ENCODE measurements around the gene CNKSR3.
A peak's percentile ranks its signal among the peaks of the same experiment; 100 is the strongest.

CNKSR3 gene

DNA sequence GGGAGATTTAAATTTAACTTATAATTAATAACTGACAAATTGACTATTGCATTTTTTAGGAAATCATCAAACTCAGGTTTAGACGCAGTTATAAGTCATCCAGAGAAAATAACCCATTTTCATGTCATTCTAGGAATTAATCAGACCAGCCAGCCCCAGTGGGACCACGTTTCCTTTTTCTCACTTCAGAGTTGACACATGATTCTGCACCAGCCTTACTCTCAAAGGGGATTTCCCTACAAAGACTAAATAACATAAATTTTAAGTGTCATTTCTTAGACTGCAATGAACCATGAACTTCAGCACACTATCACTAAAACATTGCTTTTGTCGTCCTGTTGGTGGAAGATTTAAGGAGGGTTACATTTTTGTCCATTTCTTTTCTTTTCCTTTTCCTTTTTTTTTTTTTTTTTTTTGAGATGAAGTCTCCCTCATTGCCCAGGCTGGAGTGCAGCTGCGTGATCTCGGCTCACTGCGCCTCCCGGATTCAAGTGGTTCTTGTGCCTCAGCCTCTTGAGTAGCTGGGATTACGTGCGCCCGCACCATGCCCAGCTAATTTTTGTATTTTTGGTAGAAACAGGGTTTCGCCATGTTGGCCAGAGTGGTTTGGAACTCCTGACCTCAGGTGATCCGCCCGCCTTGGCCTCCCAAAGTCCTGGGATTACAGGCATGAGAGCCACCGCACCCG is 157.4 kb downstream of the CNKSR3 start:
- Histone ChIP-seq H3K36me3 (peaks cover 0 to 58% (median 27%) of the 10 kb centered on the region in 11 experiments; a peak in 15 of 22 replicates), H3K4me2 (peak overlapping the region; percentile 44 to 95 (median 78)), H3K9me3 (replicated peaks in 1 of 11) (peaks cover 0 to 60% (median 14%) of the 10 kb centered on the region in 11 experiments; a peak in 14 of 22 replicates), H4K20me1 (peaks cover 0 to 48% (median 14%) of the 10 kb centered on the region in 11 experiments; a peak in 11 of 22 replicates), H3K27ac (peak overlapping the region; percentile 89 to 99 (median 97)), H3K9ac (peak overlapping the region; percentile 63 to 95 (median 77)), H3K27me3 (no peaks in the 10 kb centered on the region), H3K4me1 (peaks cover 52 to 68% (median 61%) of the 10 kb centered on the region in 10 experiments), H3K4me3 (peak overlapping the region in 8 of 10 experiments; percentile 48 to 72 (median 62); a peak in 15 of 20 replicates)
- no peak for TF ChIP-seq Cebpa-rat (IDR thresholded peaks at IDR 0.05)

DNA sequence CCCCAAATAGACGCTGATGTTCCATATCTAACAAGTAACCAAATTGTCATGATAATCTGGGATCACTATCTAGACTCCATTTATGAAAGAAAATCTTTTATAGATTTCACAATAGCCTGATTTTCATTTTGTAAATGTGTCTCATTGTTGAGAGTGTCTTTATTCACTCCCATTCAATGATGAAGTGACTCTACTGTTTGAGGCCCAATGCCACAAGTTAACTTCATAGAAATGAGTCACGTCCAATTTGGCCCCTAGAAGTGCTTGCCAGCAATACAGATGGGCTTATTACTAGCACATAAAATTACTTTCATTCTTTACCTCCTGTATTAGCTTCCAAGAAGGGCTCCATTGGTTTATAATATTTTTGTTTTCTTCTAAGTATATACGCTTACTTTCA is 160.2 kb downstream of the CNKSR3 start:
- Histone ChIP-seq H3K27me3 (no peaks in the 10 kb centered on the region), H3K36me3 (peaks cover 0 to 82% (median 49%) of the 10 kb centered on the region in 11 experiments; a peak in 17 of 22 replicates), H3K9me3 (replicated peaks in 1 of 11) (peaks cover 13 to 72% (median 34%) of the 10 kb centered on the region in 11 experiments), H4K20me1 (peaks cover 0 to 75% (median 22%) of the 10 kb centered on the region in 11 experiments; a peak in 15 of 22 replicates), H3K9ac (no peak overlapping the region), H3K27ac (peak overlapping the region in 6 of 11 experiments; percentile 3 to 98 (median 64); a peak in 2 of 22 replicates), H3K4me2 (peak overlapping the region in 8 of 11 experiments; percentile 62 to 95 (median 85); a peak in 10 of 22 replicates), H3K4me1 (peaks cover 35 to 49% (median 41%) of the 10 kb centered on the region in 10 experiments), H3K4me3 (no peak overlapping the region)
- TF ChIP-seq Cebpa-rat (IDR thresholded peaks at IDR 0.05): no peak

DNA sequence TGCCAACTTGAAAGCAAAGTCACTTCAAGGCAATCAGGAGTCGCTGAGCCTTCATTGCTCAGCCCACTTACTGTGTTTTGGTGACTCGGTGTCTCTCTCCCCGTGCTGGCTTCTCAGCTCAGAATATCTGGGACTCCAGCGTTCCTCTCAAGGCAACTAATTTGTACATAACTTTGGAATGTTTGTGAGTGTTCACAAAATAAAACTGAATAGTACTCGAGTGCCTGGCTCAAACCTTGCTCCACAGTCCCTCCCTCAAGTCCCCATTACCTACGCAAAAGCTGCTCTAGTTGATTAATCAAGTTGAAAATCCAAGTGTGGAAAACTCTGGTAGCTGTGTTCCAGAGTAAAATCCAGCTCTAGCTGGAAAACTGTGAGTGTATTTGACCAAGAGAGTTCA is 162.5 kb downstream of the CNKSR3 start:
- Histone ChIP-seq H3K4me2 (no peak overlapping the region), H3K4me1 (peaks cover 17 to 47% (median 27%) of the 10 kb centered on the region in 10 experiments), H3K36me3 (peaks cover 0 to 97% (median 65%) of the 10 kb centered on the region in 11 experiments; a peak in 17 of 22 replicates), H3K4me3 (no peak overlapping the region; a peak in 1 of 20 replicates), H3K9me3 (replicated peaks in 1 of 11) (peaks cover 13 to 75% (median 31%) of the 10 kb centered on the region in 11 experiments), H3K9ac (no peak overlapping the region), H4K20me1 (peaks cover 0 to 96% (median 45%) of the 10 kb centered on the region in 11 experiments; a peak in 17 of 22 replicates), H3K27ac (no peak overlapping the region), H3K27me3 (no peaks in the 10 kb centered on the region)
- TF ChIP-seq Cebpa-rat (IDR thresholded peaks at IDR 0.05): no peak

DNA sequence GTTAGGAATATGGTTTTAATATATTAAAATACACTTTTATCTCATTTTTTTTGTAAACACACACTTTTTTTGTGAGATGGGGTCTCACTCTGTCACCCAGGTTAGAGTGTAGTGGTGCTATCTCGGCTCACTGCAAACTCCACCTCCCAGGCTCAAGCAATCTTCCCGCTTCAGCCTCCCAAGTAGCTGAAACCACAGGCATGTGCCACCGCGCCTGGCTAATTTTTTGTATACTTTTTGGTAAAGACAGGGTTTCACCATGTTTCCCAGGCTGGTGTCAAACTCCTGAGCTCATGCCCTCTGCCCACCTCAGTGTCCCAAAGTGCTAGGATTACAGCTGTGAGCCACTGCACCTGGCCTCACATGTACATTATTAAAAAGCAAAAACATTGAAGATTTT is 164.7 kb downstream of the CNKSR3 start:
- H3K27me3 ChIP-seq: no peaks in the 10 kb centered on the region
- H3K4me2 ChIP-seq: no peak overlapping the region
- peaks cover 0 to 98% (median 67%) of the 10 kb centered on the region in 11 experiments; a peak in 17 of 22 replicates for H4K20me1 ChIP-seq

DNA sequence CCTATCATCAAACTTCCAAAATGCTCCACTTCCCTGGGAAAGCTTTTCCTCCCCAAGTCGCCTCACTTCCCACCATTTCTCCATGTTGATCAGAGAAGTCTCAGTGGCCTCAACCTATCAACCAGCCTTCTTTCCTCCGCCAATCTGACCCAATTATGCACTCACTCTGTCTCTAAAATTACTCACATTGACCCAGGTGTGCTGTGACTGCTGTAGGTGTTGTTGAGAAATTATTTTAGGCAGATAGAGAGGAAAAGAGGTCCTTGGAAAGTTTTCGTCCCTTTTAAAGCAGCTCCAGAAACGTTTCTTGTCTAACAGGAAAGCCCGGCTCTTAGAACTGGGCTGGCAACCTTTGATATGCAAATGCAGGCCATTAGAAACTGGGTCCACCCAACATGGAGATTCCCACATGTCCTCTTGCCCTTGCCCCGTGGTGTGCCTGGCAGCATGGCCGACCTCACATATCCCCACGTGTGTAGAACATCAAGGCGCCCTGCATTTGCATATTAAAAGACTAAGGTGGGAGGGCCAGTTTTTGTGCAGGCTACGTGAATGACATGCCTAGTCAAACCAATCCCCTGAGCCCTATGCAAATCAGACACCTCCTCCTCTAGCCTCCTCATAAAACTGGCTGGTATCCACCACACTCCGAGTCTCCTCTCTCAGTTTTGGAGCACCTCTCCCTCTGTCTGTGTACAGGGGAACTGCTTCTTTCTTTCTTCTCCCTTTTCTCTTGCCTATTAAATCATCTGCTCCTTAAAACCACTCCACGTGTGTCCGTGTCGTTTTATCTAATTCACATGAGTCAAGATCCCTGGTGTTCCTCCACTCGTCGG is 166.8 kb downstream of the CNKSR3 start:
- Histone ChIP-seq H3K27me3 (no peaks in the 10 kb centered on the region), H3K4me2 (peak overlapping the region in 3 of 11 experiments; percentile 72 to 94 (median 79); a peak in 4 of 22 replicates), H3K9ac (no peak overlapping the region), H3K27ac (no peak overlapping the region; a peak in 1 of 22 replicates), H3K4me3 (no peak overlapping the region), H4K20me1 (peaks cover 0 to 99% (median 79%) of the 10 kb centered on the region in 11 experiments; a peak in 17 of 22 replicates), H3K36me3 (peaks cover 0 to 95% (median 67%) of the 10 kb centered on the region in 11 experiments; a peak in 17 of 22 replicates), H3K4me1 (peaks cover 0 to 50% (median 17%) of the 10 kb centered on the region in 10 experiments; a peak in 12 of 20 replicates), H3K9me3 (replicated peaks in 1 of 11) (peaks cover 13 to 46% (median 30%) of the 10 kb centered on the region in 11 experiments)
- TF ChIP-seq Cebpa-rat (IDR thresholded peaks at IDR 0.05): no peak

More for the DNA sequence above, 164.7 kb downstream of the CNKSR3 start:
- Histone ChIP-seq H3K9ac (no peak overlapping the region), H3K9me3 (replicated peaks in 1 of 11) (peaks cover 13 to 57% (median 31%) of the 10 kb centered on the region in 11 experiments), H3K4me3 (no peak overlapping the region), H3K27ac (no peak overlapping the region), H3K4me1 (peaks cover 1 to 47% (median 20%) of the 10 kb centered on the region in 10 experiments; a peak in 14 of 20 replicates), H3K36me3 (peaks cover 0 to 93% (median 57%) of the 10 kb centered on the region in 11 experiments; a peak in 17 of 22 replicates)
- TF ChIP-seq Cebpa-rat (IDR thresholded peaks at IDR 0.05): no peak

DNA sequence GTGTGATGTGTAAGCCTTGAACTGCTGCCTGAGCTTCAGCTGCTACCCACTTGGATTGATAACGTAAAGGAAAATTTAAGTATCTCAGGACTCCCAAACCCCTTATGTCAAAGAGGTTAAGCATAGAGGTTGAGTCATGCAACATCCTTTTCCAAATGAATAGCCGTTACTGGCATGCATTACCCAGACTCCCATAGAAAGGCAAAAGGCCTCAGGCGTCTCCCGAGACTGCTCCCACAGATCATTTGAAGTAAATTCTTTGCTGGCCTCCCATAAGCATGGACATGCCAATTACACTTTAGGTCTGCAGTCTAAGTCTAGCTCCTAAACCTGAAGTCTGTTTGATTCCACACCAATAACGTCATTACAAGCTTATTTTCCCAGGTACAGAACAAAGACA is 168.6 kb downstream of the CNKSR3 start:
- Histone ChIP-seq H3K36me3 (peaks cover 0 to 93% (median 51%) of the 10 kb centered on the region in 11 experiments; a peak in 17 of 22 replicates), H3K27me3 (no peaks in the 10 kb centered on the region), H3K4me3 (no peak overlapping the region), H4K20me1 (peaks cover 0 to 99% (median 83%) of the 10 kb centered on the region in 11 experiments; a peak in 17 of 22 replicates), H3K27ac (peak overlapping the region in 2 of 11 experiments; percentile 1 to 55; a peak in 3 of 22 replicates), H3K4me2 (peak overlapping the region in 6 of 11 experiments; percentile 6 to 94 (median 61); a peak in 10 of 22 replicates), H3K9ac (0 out of 22 replicates have a peak overlapping the region, but pooled peaks of 1 of the 11 experiments have one; percentile 0), H3K4me1 (peaks cover 0 to 62% (median 17%) of the 10 kb centered on the region in 10 experiments; a peak in 12 of 20 replicates), H3K9me3 (replicated peaks in 1 of 11) (peaks cover 10 to 35% (median 16%) of the 10 kb centered on the region in 11 experiments)
- TF ChIP-seq Cebpa-rat (IDR thresholded peaks at IDR 0.05): no peak

DNA sequence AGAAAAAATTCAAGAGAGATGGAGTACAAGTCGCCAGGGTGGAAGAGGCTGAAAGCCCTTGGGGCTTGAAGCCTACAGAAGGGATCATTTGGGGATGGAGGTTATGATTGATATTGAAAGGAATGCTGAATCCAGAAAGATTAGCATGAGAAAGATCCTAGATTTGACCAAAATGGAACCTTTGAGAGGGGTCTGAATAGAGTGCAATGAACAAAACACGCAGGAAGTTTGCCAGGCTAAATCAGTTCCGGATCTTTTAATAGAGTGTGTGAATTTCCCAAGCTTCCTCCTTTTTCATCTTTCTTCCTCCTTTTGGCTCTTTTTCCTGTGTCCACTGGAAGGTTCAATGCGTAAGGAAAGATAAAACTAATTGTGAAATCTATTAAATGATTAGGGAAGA is 169.1 kb downstream of the CNKSR3 start:
- no peak for TF ChIP-seq Cebpa-rat (IDR thresholded peaks at IDR 0.05)
- peak overlapping the region in 4 of 11 experiments; percentile 1 to 55 (median 36); a peak in 3 of 22 replicates for H3K27ac ChIP-seq

More for the DNA sequence above, 169.1 kb downstream of the CNKSR3 start:
- H4K20me1 ChIP-seq: peaks cover 0 to 100% (median 89%) of the 10 kb centered on the region in 11 experiments; a peak in 17 of 22 replicates
- peak overlapping the region in 6 of 11 experiments; percentile 6 to 94 (median 61); a peak in 11 of 22 replicates for H3K4me2 ChIP-seq
- H3K36me3 ChIP-seq: peaks cover 0 to 93% (median 51%) of the 10 kb centered on the region in 11 experiments; a peak in 16 of 22 replicates
- peaks cover 0 to 67% (median 17%) of the 10 kb centered on the region in 10 experiments; a peak in 12 of 20 replicates for H3K4me1 ChIP-seq
- no peaks in the 10 kb centered on the region for H3K27me3 ChIP-seq
- H3K9me3 ChIP-seq (replicated peaks in 1 of 11): peaks cover 5 to 30% (median 11%) of the 10 kb centered on the region in 11 experiments
- 0 out of 20 replicates have a peak overlapping the region, but pooled peaks of 2 of the 10 experiments have one; percentile 7 to 18 for H3K4me3 ChIP-seq
- H3K9ac ChIP-seq: peak overlapping the region in 2 of 11 experiments; percentile 11 to 28; a peak in 2 of 22 replicates
